ENCODE measurements around the gene ELOVL7. TPM values are rescaled to one million over a fixed set of nuclear protein-coding genes. Genes with fewer than 3 reads are reported as not detected.

Gene ELOVL7
- total RNA-seq (not detected), total RNA-seq (0 to 2.5 (median 0.61) reads per million in 172 experiments)
- 0.09 TPM for polyA plus RNA-seq (2013, experiment 1 of 2)
- 0.31 TPM for polyA plus RNA-seq (2013, experiment 2 of 2)

DNA sequence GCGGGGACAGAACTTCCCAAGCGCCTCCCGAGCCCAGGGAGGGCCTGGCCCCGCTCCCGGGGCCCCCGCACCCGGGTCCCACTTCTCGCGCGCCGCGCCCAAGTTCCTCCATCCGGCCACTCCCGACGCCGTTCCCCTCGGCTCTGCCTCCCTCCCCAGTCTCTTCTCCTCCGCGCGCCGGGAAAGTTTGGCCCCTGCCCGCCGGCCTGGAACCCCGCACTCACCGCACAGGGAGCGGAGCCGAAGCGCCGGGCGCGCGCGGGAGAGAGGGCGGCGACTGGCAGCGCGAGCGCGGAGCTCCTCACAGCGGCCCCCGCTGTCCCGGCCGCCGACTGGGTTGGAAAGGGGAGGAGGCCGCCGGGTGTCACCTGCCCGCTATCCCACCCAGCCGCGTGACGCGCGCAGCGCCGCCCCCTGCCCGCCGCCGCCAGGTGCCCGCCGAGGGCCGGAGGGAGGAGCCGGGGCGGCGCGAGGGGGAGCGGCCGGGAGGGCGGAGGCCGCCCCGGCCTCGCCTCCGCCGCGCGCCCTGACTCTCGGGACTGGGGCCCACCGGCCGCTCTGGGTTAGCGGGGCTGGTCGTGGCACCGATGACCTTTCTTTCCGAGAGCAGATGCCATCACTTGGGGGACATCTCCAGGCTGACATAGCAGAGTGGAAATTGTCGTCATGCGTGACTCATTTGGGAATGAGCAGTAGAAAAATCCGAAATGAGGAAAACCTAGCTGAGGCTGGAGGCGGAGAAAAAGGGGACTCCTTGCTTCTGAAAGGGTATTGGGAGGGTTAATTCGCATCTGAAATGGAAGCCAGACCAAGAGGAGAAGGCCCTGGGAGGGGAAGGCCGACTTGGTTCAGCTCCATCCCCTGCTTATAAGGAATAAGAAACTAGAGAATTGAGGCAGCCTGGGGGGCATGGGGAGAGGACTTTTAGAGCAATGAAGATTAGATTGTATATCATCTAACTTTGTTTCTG is at the start of gene ELOVL7:
ELOVL7 (minus strand) TSS at position 334 of the 970 bp plus-strand sequence. CDS start 56,872 bp downstream, outside the sequence.
- ChIA-PET POLR2A (no interaction called here), CTCF (interaction anchor here (0.6 kb wide), 1 partner anchor 928 kb away, joined by 4 read pairs; no protein-coding TSS in a partner anchor)
- Mint-ChIP-seq H3K9me3 (no peaks in the 10 kb centered on the region), H3K27me3 (peaks cover 62% of the 10 kb centered on the region), H3K27ac (no peak within 1 kb of the TSS), H3K36me3 (ENCODE audit: low read depth) (no peaks in the 10 kb centered on the region), H3K4me1 (ENCODE audit: low read depth) (peaks cover 9% of the 10 kb centered on the region), H3K4me3 (peak within 1 kb of the TSS; percentile 66)
- intact Hi-C loops (cut with DNase I, micrococcal nuclease): no loop called here
- no peak within 1 kb of the TSS for H3K27ac ChIP-seq (ENCODE audit: low read depth in 1 of 2, low read length in 2 of 2)
- H3K27me3 ChIP-seq (ENCODE audit: control insufficient read depth in 1 of 2, insufficient read depth in 2 of 2, low read length in 2 of 2): peaks cover 29 to 65% of the 10 kb centered on the region in 2 experiments
- TF ChIP-seq, protein P1, sequence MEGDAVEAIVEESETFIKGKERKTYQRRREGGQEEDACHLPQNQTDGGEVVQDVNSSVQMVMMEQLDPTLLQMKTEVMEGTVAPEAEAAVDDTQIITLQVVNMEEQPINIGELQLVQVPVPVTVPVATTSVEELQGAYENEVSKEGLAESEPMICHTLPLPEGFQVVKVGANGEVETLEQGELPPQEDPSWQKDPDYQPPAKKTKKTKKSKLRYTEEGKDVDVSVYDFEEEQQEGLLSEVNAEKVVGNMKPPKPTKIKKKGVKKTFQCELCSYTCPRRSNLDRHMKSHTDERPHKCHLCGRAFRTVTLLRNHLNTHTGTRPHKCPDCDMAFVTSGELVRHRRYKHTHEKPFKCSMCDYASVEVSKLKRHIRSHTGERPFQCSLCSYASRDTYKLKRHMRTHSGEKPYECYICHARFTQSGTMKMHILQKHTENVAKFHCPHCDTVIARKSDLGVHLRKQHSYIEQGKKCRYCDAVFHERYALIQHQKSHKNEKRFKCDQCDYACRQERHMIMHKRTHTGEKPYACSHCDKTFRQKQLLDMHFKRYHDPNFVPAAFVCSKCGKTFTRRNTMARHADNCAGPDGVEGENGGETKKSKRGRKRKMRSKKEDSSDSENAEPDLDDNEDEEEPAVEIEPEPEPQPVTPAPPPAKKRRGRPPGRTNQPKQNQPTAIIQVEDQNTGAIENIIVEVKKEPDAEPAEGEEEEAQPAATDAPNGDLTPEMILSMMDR (IDR thresholded peaks at IDR 0.05): no peak
- ATAC-seq (ENCODE audit: poor library complexity) (peak; percentile 37), DNase-seq (peak in 7 of 14 experiments; percentile 2 to 42 (median 8))
- H3K4me3 ChIP-seq (ENCODE audit: low read length): no peak within 1 kb of the TSS
- peaks cover 0 to 5% of the 10 kb centered on the region in 2 experiments for H3K9me3 ChIP-seq (ENCODE audit: control insufficient read depth in 1 of 2, insufficient read depth in 1 of 2, low read length in 2 of 2)
- peaks cover 13% of the 10 kb centered on the region for H3K4me1 ChIP-seq (ENCODE audit: insufficient read depth, low read length)
- H3K36me3 ChIP-seq (ENCODE audit: insufficient read depth, low read length): no peaks in the 10 kb centered on the region

DNA sequence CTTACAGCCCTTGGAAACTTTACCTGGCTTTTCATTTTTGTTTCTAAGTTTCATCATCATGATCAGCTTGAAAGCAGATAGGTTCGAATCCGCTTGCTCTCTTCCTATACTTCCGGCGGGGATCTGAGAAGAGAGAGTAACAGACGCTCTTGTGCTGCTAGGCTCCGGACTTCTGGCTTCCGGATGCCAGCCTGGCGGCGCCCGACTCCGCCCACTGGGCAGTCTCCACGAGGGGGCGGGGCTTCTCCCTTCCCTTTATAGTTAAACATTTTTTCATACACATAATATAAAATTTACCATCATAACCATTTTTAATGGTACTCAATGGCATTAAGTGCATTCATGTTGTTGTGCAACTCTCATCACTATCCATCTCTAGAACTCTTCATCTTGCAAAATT is 49.5 kb upstream of the ELOVL7 start:
- Mint-ChIP-seq H3K27me3 (no peaks in the 10 kb centered on the region), H3K27ac (no peak overlapping the region), H3K9me3 (peaks cover 4% of the 10 kb centered on the region), H3K36me3 (ENCODE audit: low read depth) (peaks cover 84% of the 10 kb centered on the region), H3K4me3 (no peak overlapping the region), H3K4me1 (ENCODE audit: low read depth) (no peaks in the 10 kb centered on the region)
- Histone ChIP-seq H3K9me3 (ENCODE audit: control insufficient read depth in 1 of 2, insufficient read depth in 1 of 2, low read length in 2 of 2) (peaks cover 0 to 6% of the 10 kb centered on the region in 2 experiments), H3K36me3 (ENCODE audit: insufficient read depth, low read length) (peaks cover 14% of the 10 kb centered on the region), H3K27me3 (ENCODE audit: control insufficient read depth in 1 of 2, insufficient read depth in 2 of 2, low read length in 2 of 2) (no peaks in the 10 kb centered on the region), H3K27ac (ENCODE audit: low read depth in 1 of 2, low read length in 2 of 2) (no peak overlapping the region), H3K4me1 (ENCODE audit: insufficient read depth, low read length) (no peaks in the 10 kb centered on the region), H3K4me3 (ENCODE audit: low read length) (no peak overlapping the region)
- CTCF ChIA-PET: no interaction called here
- TF ChIP-seq, protein P1 (IDR thresholded peaks at IDR 0.05): no peak
- POLR2A ChIA-PET: no interaction called here
- intact Hi-C loops (cut with DNase I, micrococcal nuclease): no loop called here
- DNase-seq (no peak), ATAC-seq (ENCODE audit: poor library complexity) (no peak)

DNA sequence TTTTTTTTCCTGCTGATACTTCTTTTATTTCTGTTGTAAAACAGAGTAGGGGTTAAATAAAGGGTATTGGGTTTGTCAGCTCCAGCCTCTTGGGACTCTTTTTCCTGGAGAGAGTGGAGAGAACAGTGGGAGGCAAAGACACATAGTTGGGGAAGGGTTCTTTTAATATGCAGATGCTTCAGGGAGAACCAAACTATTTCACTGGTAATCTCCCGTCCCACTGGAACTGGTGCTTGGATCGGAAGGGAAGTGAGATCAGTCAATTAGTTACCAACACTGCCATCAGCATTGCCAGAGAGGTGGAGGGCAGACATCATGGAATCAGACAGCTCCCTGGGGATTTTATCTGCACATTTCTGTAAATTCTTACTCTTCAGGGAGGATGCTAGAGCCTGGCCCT is 47.6 kb upstream of the ELOVL7 start:
- no peaks in the 10 kb centered on the region for H3K4me1 ChIP-seq (ENCODE audit: insufficient read depth, low read length)
- H3K9me3 ChIP-seq (ENCODE audit: control insufficient read depth in 1 of 2, insufficient read depth in 1 of 2, low read length in 2 of 2): peaks cover 0 to 6% of the 10 kb centered on the region in 2 experiments
- H3K27ac ChIP-seq (ENCODE audit: low read depth in 1 of 2, low read length in 2 of 2): no peak overlapping the region
- DNase-seq: no peak
- ChIA-PET CTCF (no interaction called here), POLR2A (no interaction called here)
- Mint-ChIP-seq H3K9me3 (no peaks in the 10 kb centered on the region), H3K27me3 (no peaks in the 10 kb centered on the region), H3K27ac (no peak overlapping the region), H3K36me3 (ENCODE audit: low read depth) (peaks cover 84% of the 10 kb centered on the region), H3K4me1 (ENCODE audit: low read depth) (no peaks in the 10 kb centered on the region), H3K4me3 (no peak overlapping the region)
- H3K4me3 ChIP-seq (ENCODE audit: low read length): no peak overlapping the region
- TF ChIP-seq, protein P1 (IDR thresholded peaks at IDR 0.05): no peak
- peaks cover 9% of the 10 kb centered on the region for H3K36me3 ChIP-seq (ENCODE audit: insufficient read depth, low read length)
- ATAC-seq (ENCODE audit: poor library complexity): no peak
- intact Hi-C loops (cut with DNase I, micrococcal nuclease): no loop called here
- no peaks in the 10 kb centered on the region for H3K27me3 ChIP-seq (ENCODE audit: control insufficient read depth in 1 of 2, insufficient read depth in 2 of 2, low read length in 2 of 2)
